ENCODE data around the gene ARSD.
"Not testable (repeated sequence)": the region's sequence is repeated elsewhere in the genome, so short reads cannot be mapped to it uniquely, and the experiment has no call there.

Gene ARSD

DNA sequence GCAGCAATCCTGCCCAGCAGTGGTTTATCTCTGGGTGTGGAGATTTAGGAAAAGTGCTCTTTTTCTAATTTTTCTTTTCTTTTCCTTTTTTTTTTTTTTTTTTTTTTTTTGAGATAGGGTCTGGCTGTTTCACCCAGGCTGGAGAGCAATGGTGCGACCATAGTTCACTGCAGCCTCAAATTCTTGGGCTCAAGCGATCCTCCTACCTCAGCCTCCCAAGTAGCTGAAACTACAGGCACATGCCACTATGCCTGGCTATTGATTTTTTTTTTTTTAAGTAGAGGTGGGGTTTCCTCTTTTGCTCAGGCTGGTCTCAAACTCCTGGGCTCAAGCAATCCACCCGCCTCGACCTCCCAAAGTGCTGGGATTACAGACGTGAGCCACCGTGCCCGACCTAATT, 34.3 kb upstream of the ARSD start:
- not testable (repeated sequence) for H3K36me3 ChIP-seq (ENCODE audit: control insufficient read depth, insufficient read depth, low read length); H3K9me3 ChIP-seq (ENCODE audit: control insufficient read depth, insufficient read depth, low read length); H3K9ac ChIP-seq (ENCODE audit: low read depth, low read length); H3K27me3 ChIP-seq (ENCODE audit: control insufficient read depth, insufficient read depth, low read length)
- Histone ChIP-seq H3K4me1 (ENCODE audit: control insufficient read depth, insufficient read depth, low read length) (peaks cover 45% of the 10 kb centered on the region), H3K27ac (ENCODE audit: low read depth, low read length) (peak overlapping the region; percentile 82), H3K4me3 (ENCODE audit: low read depth, low read length) (peak overlapping the region; percentile 40; the same call in 1 of the 2 replicates)

- H3K4me1 ChIP-seq (ENCODE audit: control insufficient read depth, insufficient read depth, low read length), result peaks cover 39% of the 10 kb centered on the region
- H3K27me3 ChIP-seq (ENCODE audit: control insufficient read depth, insufficient read depth, low read length), result no peaks in the 10 kb centered on the region
- H3K9ac ChIP-seq (ENCODE audit: low read depth, low read length), result no peak overlapping the region
- peak overlapping the region; percentile 34; the same call in 1 of the 2 replicates for H3K4me3 ChIP-seq (ENCODE audit: low read depth, low read length)
- peaks cover 16% of the 10 kb centered on the region for H3K36me3 ChIP-seq (ENCODE audit: control insufficient read depth, insufficient read depth, low read length)
- H3K27ac ChIP-seq (ENCODE audit: low read depth, low read length), result peak overlapping the region; percentile 82
- H3K9me3 ChIP-seq (ENCODE audit: control insufficient read depth, insufficient read depth, low read length), result no peaks in the 10 kb centered on the region
Measured at GRCh38 chrX:2962381-2962780, 33.2 kb upstream of the ARSD start.

GRCh38 chrX:2960861-2961515, 31.8 kb upstream of the ARSD start:
- Histone ChIP-seq H3K27me3 (ENCODE audit: control insufficient read depth, insufficient read depth, low read length) (no peaks in the 10 kb centered on the region), H3K27ac (ENCODE audit: low read depth, low read length) (peak overlapping the region; percentile 79), H3K4me3 (ENCODE audit: low read depth, low read length) (no peak overlapping the region), H3K9ac (ENCODE audit: low read depth, low read length) (peak overlapping the region; percentile 52), H3K9me3 (ENCODE audit: control insufficient read depth, insufficient read depth, low read length) (no peaks in the 10 kb centered on the region), H3K36me3 (ENCODE audit: control insufficient read depth, insufficient read depth, low read length) (peaks cover 16% of the 10 kb centered on the region), H3K4me1 (ENCODE audit: control insufficient read depth, insufficient read depth, low read length) (peaks cover 38% of the 10 kb centered on the region)

GRCh38 chrX:2958199-2958598, 29.1 kb upstream of the ARSD start:
- Histone ChIP-seq H3K36me3 (ENCODE audit: control insufficient read depth, insufficient read depth, low read length) (peaks cover 25% of the 10 kb centered on the region), H3K27ac (ENCODE audit: low read depth, low read length) (no peak overlapping the region), H3K27me3 (ENCODE audit: control insufficient read depth, insufficient read depth, low read length) (no peaks in the 10 kb centered on the region), H3K4me3 (ENCODE audit: low read depth, low read length) (no peak overlapping the region), H3K9me3 (ENCODE audit: control insufficient read depth, insufficient read depth, low read length) (no peaks in the 10 kb centered on the region), H3K4me1 (ENCODE audit: control insufficient read depth, insufficient read depth, low read length) (peaks cover 27% of the 10 kb centered on the region), H3K9ac (ENCODE audit: low read depth, low read length) (no peak overlapping the region)

DNA sequence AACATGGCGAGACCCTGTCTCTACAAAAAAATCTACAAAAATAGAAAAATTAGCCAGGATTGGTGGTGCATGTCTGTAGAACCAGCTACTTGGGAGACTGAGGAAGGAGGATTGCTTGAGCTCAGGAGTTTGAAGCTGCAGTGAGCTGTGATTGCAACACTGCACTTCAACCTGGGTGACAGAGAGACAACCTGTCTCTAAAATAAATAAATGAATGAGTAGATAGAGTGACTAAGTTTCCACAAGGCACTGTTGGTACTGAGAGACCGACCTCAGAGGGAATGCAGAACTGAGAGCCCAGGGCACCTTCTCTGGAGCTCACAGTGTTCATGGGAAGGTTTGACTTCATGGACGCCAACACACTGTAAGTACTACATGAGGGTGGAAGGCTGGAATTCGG, 26.7 kb upstream of the ARSD start:
- no peak overlapping the region for H3K27ac ChIP-seq (ENCODE audit: low read depth, low read length)
- H3K27me3 ChIP-seq (ENCODE audit: control insufficient read depth, insufficient read depth, low read length), result no peaks in the 10 kb centered on the region
- H3K4me3 ChIP-seq (ENCODE audit: low read depth, low read length), result no peak overlapping the region
- H3K36me3 ChIP-seq (ENCODE audit: control insufficient read depth, insufficient read depth, low read length), result peaks cover 43% of the 10 kb centered on the region
- no peaks in the 10 kb centered on the region for H3K9me3 ChIP-seq (ENCODE audit: control insufficient read depth, insufficient read depth, low read length)
- no peak overlapping the region for H3K9ac ChIP-seq (ENCODE audit: low read depth, low read length)
- H3K4me1 ChIP-seq (ENCODE audit: control insufficient read depth, insufficient read depth, low read length), result peaks cover 7% of the 10 kb centered on the region

DNA sequence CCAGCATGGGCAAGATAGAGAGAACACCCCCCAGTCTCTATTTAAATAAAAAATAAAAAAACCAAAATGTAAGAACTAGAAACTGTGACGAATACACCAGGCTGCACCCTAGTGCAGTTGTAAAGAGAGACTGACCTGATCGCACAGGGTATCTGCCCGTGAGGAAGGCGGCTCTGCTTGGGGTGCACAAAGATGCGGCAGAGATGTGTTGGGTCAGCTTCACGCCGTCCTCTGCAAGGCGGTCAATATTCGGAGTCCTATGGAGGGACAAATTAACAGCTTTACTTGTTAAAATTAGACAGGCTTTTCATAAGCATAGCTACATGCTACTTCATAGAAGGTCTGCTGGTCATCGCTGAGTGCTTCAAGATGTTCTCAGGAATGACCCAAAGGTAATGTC, 26.1 kb upstream of the ARSD start:
- Histone ChIP-seq H3K9ac (ENCODE audit: low read depth, low read length) (no peak overlapping the region), H3K9me3 (ENCODE audit: control insufficient read depth, insufficient read depth, low read length) (no peaks in the 10 kb centered on the region), H3K4me1 (ENCODE audit: control insufficient read depth, insufficient read depth, low read length) (peaks cover 2% of the 10 kb centered on the region), H3K27me3 (ENCODE audit: control insufficient read depth, insufficient read depth, low read length) (no peaks in the 10 kb centered on the region), H3K4me3 (ENCODE audit: low read depth, low read length) (no peak overlapping the region), H3K27ac (ENCODE audit: low read depth, low read length) (no peak overlapping the region), H3K36me3 (ENCODE audit: control insufficient read depth, insufficient read depth, low read length) (peaks cover 44% of the 10 kb centered on the region)

GRCh38 chrX:2954541-2954940, 25.4 kb upstream of the ARSD start:
- Histone ChIP-seq H3K36me3 (ENCODE audit: control insufficient read depth, insufficient read depth, low read length) (peaks cover 44% of the 10 kb centered on the region), H3K4me1 (ENCODE audit: control insufficient read depth, insufficient read depth, low read length) (no peaks in the 10 kb centered on the region), H3K9ac (ENCODE audit: low read depth, low read length) (no peak overlapping the region), H3K27ac (ENCODE audit: low read depth, low read length) (no peak overlapping the region), H3K9me3 (ENCODE audit: control insufficient read depth, insufficient read depth, low read length) (no peaks in the 10 kb centered on the region), H3K27me3 (ENCODE audit: control insufficient read depth, insufficient read depth, low read length) (no peaks in the 10 kb centered on the region), H3K4me3 (ENCODE audit: low read depth, low read length) (no peak overlapping the region)

DNA sequence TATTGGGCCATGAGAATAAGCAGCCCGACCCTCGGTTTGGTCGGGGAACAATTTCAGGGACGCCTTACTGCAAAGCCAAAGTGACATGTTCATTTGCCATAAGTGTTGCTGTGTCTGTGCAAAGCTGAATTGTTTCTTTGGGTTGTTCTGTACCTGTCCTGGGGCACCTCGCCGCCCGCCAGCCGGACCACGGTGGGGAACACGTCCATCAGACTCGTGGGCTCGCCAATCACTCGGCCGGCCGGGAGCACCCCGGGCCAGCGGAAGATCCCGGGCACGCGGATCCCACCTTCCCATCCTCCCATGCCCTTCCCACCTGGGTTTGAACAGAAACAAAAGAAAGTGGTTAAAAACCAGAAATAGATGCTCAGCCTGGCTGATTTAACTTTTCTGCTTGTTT, 8.8 kb upstream of the ARSD start:
- H3K36me3 ChIP-seq (ENCODE audit: control insufficient read depth, insufficient read depth, low read length); H3K9ac ChIP-seq (ENCODE audit: low read depth, low read length); H3K4me3 ChIP-seq (ENCODE audit: low read depth, low read length); H3K4me1 ChIP-seq (ENCODE audit: control insufficient read depth, insufficient read depth, low read length); H3K9me3 ChIP-seq (ENCODE audit: control insufficient read depth, insufficient read depth, low read length); H3K27me3 ChIP-seq (ENCODE audit: control insufficient read depth, insufficient read depth, low read length); H3K27ac ChIP-seq (ENCODE audit: low read depth, low read length): not testable (repeated sequence)

GRCh38 chrX:2934715-2935710, 5.9 kb upstream of the ARSD start:
- Histone ChIP-seq H3K9ac (ENCODE audit: low read depth, low read length) (no peak overlapping the region), H3K9me3 (ENCODE audit: control insufficient read depth, insufficient read depth, low read length) (no peaks in the 10 kb centered on the region), H3K4me1 (ENCODE audit: control insufficient read depth, insufficient read depth, low read length) (peaks cover 29% of the 10 kb centered on the region), H3K27me3 (ENCODE audit: control insufficient read depth, insufficient read depth, low read length) (no peaks in the 10 kb centered on the region), H3K27ac (ENCODE audit: low read depth, low read length) (no peak overlapping the region), H3K4me3 (ENCODE audit: low read depth, low read length) (no peak overlapping the region), H3K36me3 (ENCODE audit: control insufficient read depth, insufficient read depth, low read length) (no peaks in the 10 kb centered on the region)

- H3K36me3 ChIP-seq (ENCODE audit: control insufficient read depth, insufficient read depth, low read length), result no peaks in the 10 kb centered on the region
- no peaks in the 10 kb centered on the region for H3K27me3 ChIP-seq (ENCODE audit: control insufficient read depth, insufficient read depth, low read length)
- H3K4me1 ChIP-seq (ENCODE audit: control insufficient read depth, insufficient read depth, low read length), result peaks cover 33% of the 10 kb centered on the region
- no peak overlapping the region for H3K27ac ChIP-seq (ENCODE audit: low read depth, low read length)
- no peaks in the 10 kb centered on the region for H3K9me3 ChIP-seq (ENCODE audit: control insufficient read depth, insufficient read depth, low read length)
- no peak overlapping the region for H3K9ac ChIP-seq (ENCODE audit: low read depth, low read length)
- no peak overlapping the region for H3K4me3 ChIP-seq (ENCODE audit: low read depth, low read length)
Measured at GRCh38 chrX:2933125-2933900, 4.2 kb upstream of the ARSD start.

Data from HUES48 (cell line).